Spinal cord (tissue), 10 donors: Measurements from ENCODE around the gene WDR5B. TPM values are rescaled to one million over a fixed set of nuclear protein-coding genes. Genes with fewer than 3 reads are reported as not detected.
A peak's percentile ranks its signal among the peaks of the same experiment; 100 is the strongest.
"Not testable (repeated sequence)": the region's sequence is repeated elsewhere in the genome, so short reads cannot be mapped to it uniquely, and the experiment has no call there.

Experiments
- DNase-seq, 6 donors: peaks; one replicate each; pipeline versions ENCODE4 v3.0.0 to v3.0.0-alpha.2; 2013 to 2015; ENCODE audit warnings: low spot score in 6 of 6, low read depth in 4 of 6
- H3K27ac ChIP-seq: one replicate; pipeline ENCODE4 v1.5.1; 2013; ENCODE audit warnings: low read depth, low read length, control low read depth
- H3K27me3 ChIP-seq: one replicate; pipeline ENCODE4 v1.6.1; 2013; ENCODE audit warnings: low read length; ENCODE audit not compliant: control insufficient read depth, insufficient read depth
- H3K36me3 ChIP-seq: one replicate; pipeline ENCODE4 v1.6.1; 2013; ENCODE audit warnings: low read length; ENCODE audit not compliant: control insufficient read depth, insufficient read depth
- H3K4me1 ChIP-seq: one replicate; pipeline ENCODE4 v1.6.1; 2013; ENCODE audit warnings: low read length; ENCODE audit not compliant: control insufficient read depth, insufficient read depth
- H3K4me3 ChIP-seq: one replicate; pipeline ENCODE4 v1.5.1; 2013; ENCODE audit warnings: low read depth, low read length, control low read depth
- H3K9me3 ChIP-seq: one replicate; pipeline ENCODE4 v1.6.1; 2013; ENCODE audit warnings: low read length; ENCODE audit not compliant: control insufficient read depth, insufficient read depth
- WGBS: methylation state at CpG from one replicate; pipeline ENCODE4 v1.1.5; 2013; ENCODE audit warnings: missing lambda C conversion rate; ENCODE audit not compliant: insufficient coverage; 5-methylcytosine and 5-hydroxymethylcytosine counted together
- long read RNA-seq, 4 donors: transcript quantifications; one replicate each; lab custom pipeline, GENCODE V29; 2026
- polyA plus RNA-seq, 2 donors: library from polyadenylated mRNA; unstranded; fragments of 120-200 nt; gene quantifications; one replicate each; pipeline ENCODE4 v1.2.1, GENCODE V29; 2013; ENCODE audit not compliant: insufficient read length in 2 of 2
- total RNA-seq, 2 donors: library from RNA; depleted of rRNA in 1 of 2; stranded (reverse); fragments of 120-200 nt in 1 of 2; fragments of >200 nt in 1 of 2; gene quantifications; one replicate each; pipeline versions ENCODE4 v1.2.3 to v1.2.4, GENCODE V29; 2013 to 2014
- donor health status: healthy.

The WDR5B gene
- total RNA-seq (10 to 100 TPM in 1 of 2 donors, 1 to 10 TPM in 1; 6.2 to 11.1 TPM), polyA plus RNA-seq (1 to 10 TPM; 5.6 to 7.5 TPM)
- long read RNA-seq, donor 1, transcript WDR5B-201 (1 exons, 3,720 nt), result major isoform, 15 of 15 reads
- long read RNA-seq, donor 1, partial matches to known transcripts, result 0 of 15 reads
- long read RNA-seq, donor 1, other reads (novel, unspliced or antisense), result 0 of 15 reads
- long read RNA-seq, donor 2, transcript WDR5B-201 (1 exons, 3,720 nt), result major isoform, 6 of 6 reads
- long read RNA-seq, donor 2, partial matches to known transcripts, result 0 of 6 reads
- long read RNA-seq, donor 2, other reads (novel, unspliced or antisense), result 0 of 6 reads
- long read RNA-seq, donor 3, partial matches to known transcripts, result 0 of 3 reads
- long read RNA-seq, donor 3, other reads (novel, unspliced or antisense), result 0 of 3 reads
- long read RNA-seq, donor 4, transcript WDR5B-201 (1 exons, 3,720 nt), result major isoform, 22 of 22 reads
- long read RNA-seq, donor 4, partial matches to known transcripts, result 0 of 22 reads
- long read RNA-seq, donor 4, other reads (novel, unspliced or antisense), result 0 of 22 reads

DNA sequence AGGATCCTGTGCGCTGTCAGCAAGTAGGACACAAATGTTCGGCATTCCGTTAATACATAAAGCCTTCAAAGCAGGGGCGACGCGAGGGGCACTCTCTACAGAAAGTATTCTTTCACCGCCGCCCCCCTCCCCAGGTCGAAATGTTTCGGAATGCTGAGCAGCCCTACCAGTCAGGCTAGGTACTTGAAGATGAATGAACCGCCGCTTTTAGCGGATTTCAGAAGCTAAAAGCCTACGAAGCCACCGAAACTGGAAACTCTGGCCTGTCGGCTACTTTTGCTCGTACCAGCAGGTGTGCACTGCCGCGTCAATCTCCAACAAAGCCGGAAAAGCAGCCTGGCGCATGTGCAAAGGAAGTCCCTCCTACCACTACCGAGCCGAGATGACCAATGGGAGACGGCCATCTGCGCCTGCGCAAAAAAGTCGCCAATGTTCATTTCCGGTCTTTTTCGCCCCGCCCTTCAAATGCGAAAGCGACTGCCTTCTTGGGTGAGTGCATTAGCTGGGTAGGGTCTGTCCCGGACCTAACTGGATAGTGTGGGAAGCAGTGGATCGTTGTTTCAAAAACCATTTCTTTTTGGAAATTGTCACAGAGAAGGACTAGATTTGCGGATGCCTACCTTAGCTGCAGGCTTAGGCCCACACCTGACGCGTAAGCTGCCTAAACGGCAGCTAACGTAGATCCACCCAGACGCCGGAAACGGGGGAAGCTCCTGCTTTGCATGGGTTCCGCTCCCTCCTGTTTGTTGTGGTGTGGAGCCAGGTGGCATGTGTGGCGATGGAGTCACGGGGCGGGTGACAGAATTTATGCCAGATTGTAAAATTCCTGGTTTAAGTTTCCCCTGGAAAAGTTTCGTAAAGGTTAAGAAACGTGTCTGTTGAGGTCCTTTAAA is at the start of gene WDR5B:
WDR5B (minus strand) TSS at position 301 of the 893 bp plus-strand sequence. CDS start 534 bp downstream, outside the sequence.
- H3K27me3 ChIP-seq, result no peaks in the 10 kb centered on the region
- peaks cover 3% of the 10 kb centered on the region for H3K36me3 ChIP-seq
- peaks cover 8% of the 10 kb centered on the region for H3K4me1 ChIP-seq
- H3K9me3 ChIP-seq, result no peaks in the 10 kb centered on the region
- peak; percentile 98 to 100 (median 99) for DNase-seq
- WGBS, result 0% methylated on average over 48 of the region's 48 CpGs
- peak within 1 kb of the TSS; percentile 91 for H3K27ac ChIP-seq
- peak within 1 kb of the TSS; percentile 90 for H3K4me3 ChIP-seq

DNA sequence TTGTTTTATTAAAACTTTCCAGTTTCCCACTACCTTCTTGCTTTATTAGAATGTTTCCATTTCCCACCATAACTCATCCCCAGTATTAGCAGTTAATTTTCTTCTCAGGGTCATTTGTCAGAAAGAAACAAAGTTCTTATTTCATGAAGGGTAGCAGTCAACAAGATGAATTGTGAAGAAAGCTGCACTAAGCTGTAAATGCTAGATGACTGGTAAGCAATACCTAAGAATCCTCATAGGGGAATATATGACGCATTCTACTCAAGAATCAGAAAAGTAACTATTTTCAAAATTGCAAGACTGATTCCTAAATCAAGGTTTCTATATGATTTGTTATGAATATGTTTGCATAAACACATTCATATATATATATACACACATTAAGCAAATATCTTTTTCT is 48.8 kb upstream of the WDR5B start:
- no CpG with 5 or more reads among the region's 1 CpG for WGBS
- Histone ChIP-seq H3K4me3 (no peak overlapping the region), H3K27me3 (no peaks in the 10 kb centered on the region), H3K36me3 (peaks cover 6% of the 10 kb centered on the region), H3K27ac (no peak overlapping the region), H3K9me3 (no peaks in the 10 kb centered on the region), H3K4me1 (no peaks in the 10 kb centered on the region)
- DNase-seq, result no peak

DNA sequence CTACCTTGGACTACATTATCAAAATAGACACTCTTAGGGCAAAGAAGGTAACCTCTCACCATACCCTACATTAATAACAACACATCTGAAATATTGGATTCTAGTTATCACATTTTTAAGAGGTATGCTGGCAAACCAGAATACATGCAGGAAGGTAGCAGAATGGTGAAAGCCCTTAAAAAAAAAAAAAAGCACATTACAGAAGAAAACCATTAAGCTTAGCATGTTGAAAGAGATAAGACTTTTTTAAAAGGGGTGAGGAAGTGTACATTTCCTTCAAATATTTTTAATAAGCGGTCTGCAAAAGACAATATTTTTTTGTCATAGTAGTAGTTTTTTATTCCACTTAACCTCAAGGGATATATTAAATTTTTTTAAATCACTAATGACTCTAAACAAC is 46.5 kb upstream of the WDR5B start:
- Histone ChIP-seq H3K9me3 (no peaks in the 10 kb centered on the region), H3K27ac (no peak overlapping the region), H3K27me3 (no peaks in the 10 kb centered on the region), H3K4me3 (no peak overlapping the region), H3K36me3 (peaks cover 9% of the 10 kb centered on the region), H3K4me1 (no peaks in the 10 kb centered on the region)
- WGBS, result no CpG with 5 or more reads among the region's 1 CpG
- no peak for DNase-seq

GRCh38 chr3:122461806-122462205 is 45.9 kb upstream of the WDR5B start:
- no peak overlapping the region for H3K4me3 ChIP-seq
- H3K27ac ChIP-seq, result no peak overlapping the region
- WGBS, result no CpG with 5 or more reads among the region's 3 CpGs
- H3K4me1 ChIP-seq, result no peaks in the 10 kb centered on the region
- H3K36me3 ChIP-seq, result peaks cover 9% of the 10 kb centered on the region
- H3K27me3 ChIP-seq, result no peaks in the 10 kb centered on the region
- no peaks in the 10 kb centered on the region for H3K9me3 ChIP-seq
- DNase-seq, result no peak

DNA sequence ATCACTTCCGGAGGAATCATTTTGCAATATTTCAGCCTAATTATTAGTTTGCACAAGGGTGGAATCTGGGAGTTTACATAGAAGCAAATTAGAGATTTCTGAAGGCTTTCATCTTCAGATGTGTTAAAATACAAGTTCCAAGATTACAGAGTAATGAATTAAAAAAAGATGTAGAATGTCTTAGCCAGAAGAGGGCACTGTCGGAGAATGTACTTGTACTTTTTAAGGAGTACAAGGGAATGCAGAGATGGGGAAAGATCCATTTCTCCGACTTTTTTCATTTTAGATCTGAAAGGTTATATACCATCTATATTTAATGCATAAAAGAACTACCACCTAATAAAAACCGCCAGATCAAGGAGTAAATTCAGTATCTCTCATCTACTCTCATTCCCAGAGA is 43.1 kb upstream of the WDR5B start:
- Histone ChIP-seq H3K27ac (no peak overlapping the region), H3K36me3 (peaks cover 11% of the 10 kb centered on the region), H3K4me1 (no peaks in the 10 kb centered on the region), H3K4me3 (no peak overlapping the region), H3K27me3 (no peaks in the 10 kb centered on the region), H3K9me3 (no peaks in the 10 kb centered on the region)
- no CpG with 5 or more reads among the region's 4 CpGs for WGBS
- peak in 5 of 6 donors; percentile 4 to 77 (median 17) for DNase-seq

DNA sequence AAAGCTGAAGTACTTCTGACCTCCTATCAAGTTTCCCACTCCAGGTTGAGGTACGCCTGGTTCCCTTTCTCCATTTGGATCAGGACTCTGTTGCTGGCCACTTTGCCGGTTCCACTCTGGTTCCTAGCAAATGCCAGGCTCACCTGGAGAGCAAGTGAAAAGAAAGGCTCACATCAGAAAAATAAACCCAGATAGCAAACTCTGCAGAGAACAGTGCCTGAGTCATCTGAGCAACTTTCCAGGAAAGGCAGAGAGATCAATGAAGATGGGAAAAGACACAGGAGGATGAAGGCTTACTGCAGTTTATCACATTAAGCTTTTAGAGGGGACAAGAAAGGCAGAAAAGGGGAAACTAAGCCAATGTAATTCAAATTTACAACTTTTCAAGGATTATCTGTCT is 41.8 kb upstream of the WDR5B start:
- H3K4me3 ChIP-seq, result no peak overlapping the region
- no peaks in the 10 kb centered on the region for H3K4me1 ChIP-seq
- WGBS, result 100% methylated on average over 2 of the region's 2 CpGs
- no peaks in the 10 kb centered on the region for H3K9me3 ChIP-seq
- H3K36me3 ChIP-seq, result peaks cover 14% of the 10 kb centered on the region
- no peak overlapping the region for H3K27ac ChIP-seq
- H3K27me3 ChIP-seq, result no peaks in the 10 kb centered on the region
- DNase-seq, result no peak

DNA sequence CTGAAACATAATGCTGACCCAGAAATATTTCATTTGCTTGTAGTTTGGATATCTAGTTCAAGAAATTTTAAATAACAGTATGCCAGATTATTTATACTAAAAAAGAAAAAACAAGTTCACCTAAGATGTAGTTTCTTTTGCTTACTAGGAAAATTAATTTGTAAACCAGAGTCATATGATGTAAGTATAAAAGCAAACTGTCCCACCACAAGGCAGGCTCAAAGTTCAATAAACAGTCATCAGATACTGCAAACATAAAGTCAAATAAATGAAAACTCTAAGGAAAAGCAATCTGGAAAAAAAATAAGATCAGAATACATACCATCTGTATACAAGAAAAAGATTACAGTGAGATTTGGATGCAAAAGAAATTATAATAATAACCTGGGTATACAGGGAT is 40.2 kb upstream of the WDR5B start:
- H3K27ac ChIP-seq, result no peak overlapping the region
- H3K4me1 ChIP-seq, result no peaks in the 10 kb centered on the region
- H3K4me3 ChIP-seq, result no peak overlapping the region
- no peaks in the 10 kb centered on the region for H3K9me3 ChIP-seq
- peaks cover 19% of the 10 kb centered on the region for H3K36me3 ChIP-seq
- H3K27me3 ChIP-seq, result no peaks in the 10 kb centered on the region
- DNase-seq, result no peak

GRCh38 chr3:122451371-122451770 is 35.5 kb upstream of the WDR5B start:
- Histone ChIP-seq H3K9me3 (no peaks in the 10 kb centered on the region), H3K27me3 (no peaks in the 10 kb centered on the region), H3K4me3 (no peak overlapping the region), H3K27ac (no peak overlapping the region), H3K36me3 (peaks cover 17% of the 10 kb centered on the region), H3K4me1 (no peaks in the 10 kb centered on the region)
- no peak for DNase-seq
- WGBS, result no CpG with 5 or more reads among the region's 3 CpGs

DNA sequence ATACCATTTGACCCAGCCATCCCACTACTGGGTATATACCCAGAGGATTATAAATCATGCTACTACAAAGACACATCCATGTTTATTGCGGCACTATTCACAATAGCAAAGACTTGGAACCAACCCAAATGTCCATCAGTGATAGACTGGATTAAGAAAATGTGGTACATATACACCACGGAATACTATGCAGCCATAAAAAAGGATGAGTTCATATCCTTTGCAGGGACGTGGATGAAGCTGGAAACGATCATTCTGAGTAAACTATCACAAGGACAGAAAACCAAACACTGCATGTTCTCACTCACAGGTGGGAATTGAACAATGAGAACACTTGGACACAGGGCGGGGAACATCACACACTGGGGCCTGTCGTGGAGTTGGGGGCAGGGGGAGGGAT is 32.4 kb upstream of the WDR5B start:
- H3K36me3 ChIP-seq, result peaks cover 12% of the 10 kb centered on the region
- not testable (repeated sequence) for H3K4me1 ChIP-seq, H3K27ac ChIP-seq, DNase-seq, H3K9me3 ChIP-seq, H3K4me3 ChIP-seq, H3K27me3 ChIP-seq
- 100% methylated on average over 2 of the region's 6 CpGs for WGBS
